ENCODE measurements around the gene THAP10. TPM values are rescaled to one million over a fixed set of nuclear protein-coding genes. Genes with fewer than 3 reads are reported as not detected.

THAP10 gene
- total and polyA plus RNA-seq, 7 donors = 0.48 to 2.4 (median 1.2) TPM

DNA sequence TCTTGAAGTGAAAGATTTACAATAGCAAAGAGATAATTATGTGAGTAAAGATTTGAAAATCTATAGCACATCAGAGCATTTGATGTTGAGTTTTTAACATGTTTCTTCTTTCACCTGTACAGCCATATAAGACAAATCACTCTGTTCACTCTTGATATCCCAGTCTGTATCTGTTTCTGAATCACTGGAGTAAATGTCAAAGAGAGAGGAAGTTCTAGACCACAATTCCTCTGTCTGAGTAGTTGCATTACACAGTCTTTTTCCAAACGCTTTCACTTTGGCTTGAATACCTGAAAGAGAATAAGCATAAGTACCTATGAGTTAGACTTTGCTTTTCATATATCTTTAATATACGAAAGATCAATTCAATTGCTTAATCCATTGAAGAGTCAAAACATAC is 9.9 kb downstream of the THAP10 start:
- TF ChIP-seq, protein P1, sequence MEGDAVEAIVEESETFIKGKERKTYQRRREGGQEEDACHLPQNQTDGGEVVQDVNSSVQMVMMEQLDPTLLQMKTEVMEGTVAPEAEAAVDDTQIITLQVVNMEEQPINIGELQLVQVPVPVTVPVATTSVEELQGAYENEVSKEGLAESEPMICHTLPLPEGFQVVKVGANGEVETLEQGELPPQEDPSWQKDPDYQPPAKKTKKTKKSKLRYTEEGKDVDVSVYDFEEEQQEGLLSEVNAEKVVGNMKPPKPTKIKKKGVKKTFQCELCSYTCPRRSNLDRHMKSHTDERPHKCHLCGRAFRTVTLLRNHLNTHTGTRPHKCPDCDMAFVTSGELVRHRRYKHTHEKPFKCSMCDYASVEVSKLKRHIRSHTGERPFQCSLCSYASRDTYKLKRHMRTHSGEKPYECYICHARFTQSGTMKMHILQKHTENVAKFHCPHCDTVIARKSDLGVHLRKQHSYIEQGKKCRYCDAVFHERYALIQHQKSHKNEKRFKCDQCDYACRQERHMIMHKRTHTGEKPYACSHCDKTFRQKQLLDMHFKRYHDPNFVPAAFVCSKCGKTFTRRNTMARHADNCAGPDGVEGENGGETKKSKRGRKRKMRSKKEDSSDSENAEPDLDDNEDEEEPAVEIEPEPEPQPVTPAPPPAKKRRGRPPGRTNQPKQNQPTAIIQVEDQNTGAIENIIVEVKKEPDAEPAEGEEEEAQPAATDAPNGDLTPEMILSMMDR (IDR thresholded peaks at IDR 0.05) = no peak
- 87 to 93% (median 89%) methylated on average over 2 of the region's 2 CpGs for whole genome bisulfite sequencing, 3 donors
- Histone ChIP-seq H3K4me1 (no peaks in the 10 kb centered on the region), H3K36me3 (ENCODE audit: insufficient read depth in 1 of 2, low read depth in 1 of 2) (no peaks in the 10 kb centered on the region), H3K4me3 (no peak overlapping the region), H3K9me3 (no peaks in the 10 kb centered on the region), H3K27me3 (ENCODE audit: insufficient read depth in 3 of 3, low read length in 2 of 3) (peaks cover 0 to 4% (median 0%) of the 10 kb centered on the region in 3 donors), H3K27ac (no peak overlapping the region)
- no peak for ATAC-seq
- intact Hi-C loops (cut with DNase I) = no loop called here
- DNase-seq = no peak

DNA sequence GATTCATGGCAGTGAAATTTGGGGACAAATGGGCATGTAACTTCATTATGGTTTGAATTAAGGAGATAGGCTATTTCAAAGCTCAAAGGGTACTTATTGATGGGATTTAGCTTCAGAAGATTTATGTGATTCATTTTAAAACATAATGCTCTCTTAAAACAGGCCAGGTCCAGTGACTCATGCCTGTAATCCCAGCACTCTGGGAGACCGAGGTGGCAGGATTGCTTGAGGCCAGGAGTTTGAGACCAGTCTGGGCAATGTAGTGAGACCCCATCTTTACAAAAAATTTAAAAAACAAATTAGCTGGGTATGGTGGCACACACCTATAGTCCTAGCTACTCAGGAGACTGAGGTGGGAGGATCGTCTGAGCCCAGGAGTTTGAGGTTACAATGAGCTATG is 11.5 kb downstream of the THAP10 start:
- TF ChIP-seq, protein P1 (IDR thresholded peaks at IDR 0.05) = no peak
- Histone ChIP-seq H3K27ac (no peak overlapping the region), H3K4me3 (no peak overlapping the region), H3K4me1 (no peaks in the 10 kb centered on the region), H3K9me3 (no peaks in the 10 kb centered on the region), H3K27me3 (ENCODE audit: insufficient read depth in 3 of 3, low read length in 2 of 3) (peaks cover 0 to 4% (median 0%) of the 10 kb centered on the region in 3 donors), H3K36me3 (ENCODE audit: insufficient read depth in 1 of 2, low read depth in 1 of 2) (no peaks in the 10 kb centered on the region)
- WGBS, 3 donors = 89 to 96% (median 91%) methylated on average over 2 of the region's 2 CpGs
- ATAC-seq = no peak
- intact Hi-C loops (cut with DNase I) = no loop called here
- DNase-seq = no peak

DNA sequence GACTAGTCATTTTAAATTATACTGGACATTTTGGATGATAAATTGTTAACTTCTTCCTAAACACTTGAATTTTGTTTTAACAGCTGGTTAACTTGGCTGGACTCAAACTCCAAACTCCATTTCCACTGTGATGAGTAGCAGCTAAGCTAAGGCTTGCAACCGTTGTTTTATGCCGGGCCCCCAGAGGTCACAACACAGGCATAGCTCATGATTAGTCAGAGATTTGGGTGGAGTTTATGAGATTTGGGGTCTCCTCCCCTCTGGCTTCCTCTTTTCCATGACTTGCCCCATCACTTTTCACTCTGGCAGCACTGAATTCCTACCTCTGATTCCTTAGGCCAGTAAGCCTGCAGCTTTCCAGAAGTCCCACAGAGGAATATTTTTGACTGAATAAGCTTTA is 12.8 kb downstream of the THAP10 start:
- Histone ChIP-seq H3K36me3 (ENCODE audit: insufficient read depth in 1 of 2, low read depth in 1 of 2) (no peaks in the 10 kb centered on the region), H3K4me1 (no peaks in the 10 kb centered on the region), H3K9me3 (no peaks in the 10 kb centered on the region), H3K4me3 (no peak overlapping the region), H3K27ac (no peak overlapping the region), H3K27me3 (ENCODE audit: insufficient read depth in 3 of 3, low read length in 2 of 3) (peaks cover 0 to 4% (median 0%) of the 10 kb centered on the region in 3 donors)
- ATAC-seq (no peak), DNase-seq (no peak)
- intact Hi-C loops (cut with DNase I) = loop anchor here in 1 of 2 donors (5.0 kb wide), 1 partner anchor 52 kb away; no protein-coding TSS in a partner anchor
- TF ChIP-seq, protein P1 (IDR thresholded peaks at IDR 0.05) = no peak
- WGBS, 3 donors = 50 to 68% (median 55%) methylated on average over 2 of the region's 2 CpGs

DNA sequence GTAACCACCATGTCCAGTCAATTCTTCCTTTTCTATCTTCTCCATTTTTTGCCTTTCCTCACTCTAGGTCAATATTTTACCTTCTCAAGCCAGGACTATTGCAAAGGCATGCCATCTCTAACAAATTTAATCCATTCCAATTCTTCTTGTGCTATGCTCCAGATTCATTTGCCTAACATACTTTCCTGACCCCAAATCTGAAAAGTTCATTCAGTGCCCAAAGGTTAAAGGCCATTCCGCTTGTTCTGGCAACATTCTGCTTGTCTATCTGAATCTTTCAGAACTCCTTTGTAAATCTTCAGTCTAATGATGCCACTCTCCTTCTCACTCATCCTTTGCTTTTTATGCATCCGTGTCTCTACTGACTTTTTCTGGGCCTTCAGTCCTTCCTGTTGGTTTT is 15.6 kb downstream of the THAP10 start:
- Histone ChIP-seq H3K9me3 (no peaks in the 10 kb centered on the region), H3K36me3 (ENCODE audit: insufficient read depth in 1 of 2, low read depth in 1 of 2) (no peaks in the 10 kb centered on the region), H3K27me3 (ENCODE audit: insufficient read depth in 3 of 3, low read length in 2 of 3) (peaks cover 0 to 8% (median 0%) of the 10 kb centered on the region in 3 donors), H3K27ac (no peak overlapping the region), H3K4me3 (no peak overlapping the region), H3K4me1 (no peaks in the 10 kb centered on the region)
- intact Hi-C loops (cut with DNase I) = loop anchor here in 1 of 2 donors (5.0 kb wide), 1 partner anchor 49 kb away; no protein-coding TSS in a partner anchor
- ATAC-seq = no peak
- TF ChIP-seq, protein P1 (IDR thresholded peaks at IDR 0.05) = no peak
- WGBS, 3 donors = 58 to 70% (median 69%) methylated on average over 2 of the region's 2 CpGs
- DNase-seq = no peak

DNA sequence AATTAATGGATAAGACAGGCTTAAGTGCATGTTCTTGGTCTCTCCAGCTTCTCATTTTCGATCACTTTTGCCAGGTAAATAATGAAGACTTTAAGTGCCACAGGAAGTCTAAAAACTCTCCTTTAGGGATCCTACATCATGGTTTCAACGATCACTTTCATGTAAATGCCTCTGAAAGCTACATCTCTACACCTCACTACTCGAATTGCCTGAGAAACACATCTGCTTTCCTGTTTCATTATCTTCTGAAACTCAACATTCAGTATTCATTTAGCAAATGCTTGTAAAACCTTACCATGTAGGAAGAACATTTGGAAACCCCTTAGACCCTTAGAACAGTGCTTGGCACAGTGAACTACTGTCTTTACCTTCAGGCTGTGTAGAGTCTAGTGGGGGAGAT is 16.2 kb downstream of the THAP10 start:
- 65 to 76% (median 74%) methylated on average over 3 of the region's 3 CpGs for WGBS, 3 donors
- H3K4me3 ChIP-seq = no peak overlapping the region
- no peaks in the 10 kb centered on the region for H3K4me1 ChIP-seq
- peaks cover 0 to 8% (median 0%) of the 10 kb centered on the region in 3 donors for H3K27me3 ChIP-seq (ENCODE audit: insufficient read depth in 3 of 3, low read length in 2 of 3)
- ATAC-seq (no peak), DNase-seq (no peak)
- H3K27ac ChIP-seq = no peak overlapping the region
- TF ChIP-seq, protein P1 (IDR thresholded peaks at IDR 0.05) = no peak
- no peaks in the 10 kb centered on the region for H3K36me3 ChIP-seq (ENCODE audit: insufficient read depth in 1 of 2, low read depth in 1 of 2)
- intact Hi-C loops (cut with DNase I) = loop anchor here in 1 of 2 donors (5.0 kb wide), 1 partner anchor 49 kb away; no protein-coding TSS in a partner anchor
- H3K9me3 ChIP-seq = no peaks in the 10 kb centered on the region

Data from psoas muscle (tissue), 8 donors.